ENCODE data around the gene PIM2.

The PIM2 gene

GRCh38 chrX:48923771-48924170 is 4.9 kb upstream of the PIM2 start:
- H3K4me1 Mint-ChIP-seq (ENCODE audit: low read depth in 2 of 2): peaks cover 19 to 25% of the 10 kb centered on the region in 2 donors
- H3K4me3 Mint-ChIP-seq: peak overlapping the region; percentile 24 to 50
- no peaks in the 10 kb centered on the region for H3K27me3 Mint-ChIP-seq
- no peaks in the 10 kb centered on the region for H3K9me3 Mint-ChIP-seq
- H3K27ac Mint-ChIP-seq: peak overlapping the region; percentile 83 to 97
- ATAC-seq (replicated peaks) (no peak), DNase-seq (no peak)
- peaks cover 67% of the 10 kb centered on the region for H3K36me3 Mint-ChIP-seq (ENCODE audit: insufficient read depth)

GRCh38 chrX:48920718-48921104 is 1.9 kb upstream of the PIM2 start:
- Mint-ChIP-seq H3K4me1 (ENCODE audit: low read depth in 2 of 2) (peaks cover 26 to 37% of the 10 kb centered on the region in 2 donors), H3K27me3 (no peaks in the 10 kb centered on the region), H3K27ac (peak overlapping the region; percentile 96 to 97), H3K9me3 (no peaks in the 10 kb centered on the region), H3K4me3 (peak overlapping the region; percentile 89), H3K36me3 (ENCODE audit: insufficient read depth) (peaks cover 77% of the 10 kb centered on the region)
- DNase-seq (no peak), ATAC-seq (replicated peaks) (no peak)

GRCh38 chrX:48919947-48920717 is 1.3 kb upstream of the PIM2 start:
- Mint-ChIP-seq H3K27ac (peak overlapping the region; percentile 96 to 97), H3K27me3 (no peaks in the 10 kb centered on the region), H3K36me3 (ENCODE audit: insufficient read depth) (peaks cover 79% of the 10 kb centered on the region), H3K4me3 (peak overlapping the region; percentile 89), H3K9me3 (no peaks in the 10 kb centered on the region), H3K4me1 (ENCODE audit: low read depth in 2 of 2) (peaks cover 26 to 39% of the 10 kb centered on the region in 2 donors)
- peak; percentile 31 for ATAC-seq (replicated peaks)
- peak in 2 of 3 experiments; percentile 30 to 39 for DNase-seq

- H3K27ac Mint-ChIP-seq: peak overlapping the region; percentile 96 to 97
- H3K4me1 Mint-ChIP-seq (ENCODE audit: low read depth in 2 of 2): peaks cover 30 to 43% of the 10 kb centered on the region in 2 donors
These were observed 577 bp upstream of the PIM2 start for GRCh38 chrX:48919360-48919841.

GRCh38 chrX:48918301-48918642 is 552 bp downstream of the PIM2 start:
- ATAC-seq (replicated peaks) (no peak), DNase-seq (no peak)
- Mint-ChIP-seq H3K27me3 (no peaks in the 10 kb centered on the region), H3K9me3 (no peaks in the 10 kb centered on the region), H3K27ac (peak overlapping the region; percentile 96 to 97), H3K4me1 (ENCODE audit: low read depth in 2 of 2) (peaks cover 29 to 45% of the 10 kb centered on the region in 2 donors), H3K4me3 (peak overlapping the region; percentile 89), H3K36me3 (ENCODE audit: insufficient read depth) (peaks cover 84% of the 10 kb centered on the region)

More at GRCh38 chrX:48919360-48919841, 577 bp upstream of the PIM2 start:
- DNase-seq (no peak), ATAC-seq (replicated peaks) (peak; percentile 17)
- Mint-ChIP-seq H3K27me3 (no peaks in the 10 kb centered on the region), H3K9me3 (no peaks in the 10 kb centered on the region), H3K36me3 (ENCODE audit: insufficient read depth) (peaks cover 83% of the 10 kb centered on the region), H3K4me3 (peak overlapping the region; percentile 89)

GRCh38 chrX:48917139-48918001 is 1.5 kb downstream of the PIM2 start:
- ATAC-seq (replicated peaks): peak; percentile 42
- Mint-ChIP-seq H3K27ac (peak overlapping the region; percentile 96 to 97), H3K4me1 (ENCODE audit: low read depth in 2 of 2) (peaks cover 31 to 43% of the 10 kb centered on the region in 2 donors), H3K4me3 (peak overlapping the region; percentile 89), H3K36me3 (ENCODE audit: insufficient read depth) (peaks cover 92% of the 10 kb centered on the region), H3K9me3 (no peaks in the 10 kb centered on the region), H3K27me3 (no peaks in the 10 kb centered on the region)
- DNase-seq: peak; percentile 86 to 87 (median 87)

GRCh38 chrX:48914593-48915493 is 4.0 kb downstream of the PIM2 start:
- DNase-seq: no peak
- Mint-ChIP-seq H3K27ac (peak overlapping the region in 1 of 2 donors; percentile 72), H3K27me3 (no peaks in the 10 kb centered on the region), H3K36me3 (ENCODE audit: insufficient read depth) (peaks cover 100% of the 10 kb centered on the region), H3K9me3 (no peaks in the 10 kb centered on the region), H3K4me3 (peak overlapping the region; percentile 60 to 89), H3K4me1 (ENCODE audit: low read depth in 2 of 2) (peaks cover 39 to 51% of the 10 kb centered on the region in 2 donors)
- no peak for ATAC-seq (replicated peaks)

- H3K27me3 Mint-ChIP-seq: no peaks in the 10 kb centered on the region
- H3K27ac Mint-ChIP-seq: peak overlapping the region; percentile 60 to 72
- DNase-seq: no peak
- ATAC-seq (replicated peaks): no peak
- peak overlapping the region; percentile 60 to 89 for H3K4me3 Mint-ChIP-seq
- H3K36me3 Mint-ChIP-seq (ENCODE audit: insufficient read depth): peaks cover 100% of the 10 kb centered on the region
- H3K4me1 Mint-ChIP-seq (ENCODE audit: low read depth in 2 of 2): peaks cover 36 to 47% of the 10 kb centered on the region in 2 donors
- no peaks in the 10 kb centered on the region for H3K9me3 Mint-ChIP-seq
These were observed 5.0 kb downstream of the PIM2 start for GRCh38 chrX:48913605-48914366.

- ATAC-seq (replicated peaks) (peak; percentile 76), DNase-seq (peak; percentile 87 to 88 (median 87))
- Mint-ChIP-seq H3K4me1 (ENCODE audit: low read depth in 2 of 2) (peaks cover 28 to 35% of the 10 kb centered on the region in 2 donors), H3K4me3 (peak within 1 kb of the TSS; percentile 86 to 97), H3K9me3 (no peaks in the 10 kb centered on the region), H3K27me3 (no peaks in the 10 kb centered on the region), H3K27ac (peak within 1 kb of the TSS; percentile 99), H3K36me3 (ENCODE audit: insufficient read depth) (peaks cover 95% of the 10 kb centered on the region)
These were observed 7.2 kb downstream of the PIM2 start, which contains the start of gene SLC35A2 for GRCh38 chrX:48911412-48912182. Gene SLC35A2 (minus strand): TSS chrX:48911646. CDS start chrX:48911636, 10 bp downstream.

- Mint-ChIP-seq H3K36me3 (ENCODE audit: insufficient read depth) (peaks cover 95% of the 10 kb centered on the region), H3K27me3 (no peaks in the 10 kb centered on the region), H3K4me3 (peak overlapping the region; percentile 86 to 97), H3K27ac (peak overlapping the region; percentile 99), H3K9me3 (no peaks in the 10 kb centered on the region), H3K4me1 (ENCODE audit: low read depth in 2 of 2) (peaks cover 28 to 35% of the 10 kb centered on the region in 2 donors)
- ATAC-seq (replicated peaks): peak; percentile 12
- no peak for DNase-seq
These were observed 7.9 kb downstream of the PIM2 start for GRCh38 chrX:48910926-48911411.

GRCh38 chrX:48909703-48910294 is 9.0 kb downstream of the PIM2 start:
- Mint-ChIP-seq H3K27ac (peak overlapping the region in 1 of 2 donors; percentile 74), H3K9me3 (no peaks in the 10 kb centered on the region), H3K4me1 (ENCODE audit: low read depth in 2 of 2) (peaks cover 27 to 29% of the 10 kb centered on the region in 2 donors), H3K4me3 (peak overlapping the region in 1 of 2 donors; percentile 6), H3K27me3 (no peaks in the 10 kb centered on the region), H3K36me3 (ENCODE audit: insufficient read depth) (peaks cover 88% of the 10 kb centered on the region)
- no peak for DNase-seq
- ATAC-seq (replicated peaks): no peak
